Activated T-cell treated with anti-CD3 and anti-CD28 coated beads for 24 hours (primary cell): ENCODE measurements around the gene RBP5.
"Not testable (repeated sequence)": the region's sequence is repeated elsewhere in the genome, so short reads cannot be mapped to it uniquely, and the experiment has no call there.

Experiments used
- DNase-seq: peaks from one replicate; pipeline ENCODE4 v3.0.0-alpha.2; 2020; ENCODE audit warnings: low read depth

RBP5 gene

DNA sequence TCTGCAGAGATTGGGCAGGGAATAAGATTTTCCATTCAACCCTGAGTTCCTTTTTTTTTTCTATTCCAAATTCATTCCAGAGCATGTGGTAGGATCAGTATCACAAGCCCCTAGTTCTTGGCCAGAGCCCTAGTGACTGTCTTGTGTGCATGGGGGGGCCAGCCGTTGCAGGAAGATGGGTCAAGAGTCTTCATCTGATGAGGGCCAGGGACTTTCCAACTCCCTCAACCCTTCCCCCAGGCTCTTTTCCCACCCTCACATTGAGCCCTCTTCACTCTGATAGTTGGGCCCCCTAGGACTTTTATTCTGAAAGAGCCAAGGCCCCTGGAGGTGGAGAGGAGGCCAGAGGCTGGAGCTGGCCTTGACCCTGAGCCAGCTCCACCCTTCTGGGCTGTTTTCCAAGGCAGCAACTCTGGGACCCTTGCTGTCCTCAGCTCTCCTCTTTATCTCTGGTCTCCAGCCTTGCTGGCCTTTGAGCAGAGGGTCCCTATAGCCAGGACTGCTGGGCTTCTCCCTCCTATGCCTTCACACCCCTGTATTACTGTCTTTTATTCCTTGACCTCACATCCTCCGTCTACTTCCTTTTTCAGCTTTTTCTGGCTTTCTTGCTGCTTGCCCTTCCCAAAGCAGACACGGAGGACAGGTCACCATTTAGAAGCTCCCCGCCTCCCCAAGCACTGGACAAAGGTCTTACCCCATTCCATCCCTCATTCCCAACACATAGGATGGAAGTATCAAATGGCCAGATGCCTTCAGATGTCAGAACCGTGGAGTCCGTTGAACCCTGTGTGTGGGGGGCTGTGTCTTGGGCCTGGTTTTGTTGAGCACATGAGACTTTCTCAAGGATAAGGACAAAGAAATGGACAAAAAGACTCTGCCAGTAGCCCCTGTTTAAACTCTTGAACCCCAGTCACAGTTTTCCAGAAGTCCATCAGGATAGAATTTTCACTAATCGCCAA, 5.6 kb downstream of the RBP5 start:
- no peak for DNase-seq

DNA sequence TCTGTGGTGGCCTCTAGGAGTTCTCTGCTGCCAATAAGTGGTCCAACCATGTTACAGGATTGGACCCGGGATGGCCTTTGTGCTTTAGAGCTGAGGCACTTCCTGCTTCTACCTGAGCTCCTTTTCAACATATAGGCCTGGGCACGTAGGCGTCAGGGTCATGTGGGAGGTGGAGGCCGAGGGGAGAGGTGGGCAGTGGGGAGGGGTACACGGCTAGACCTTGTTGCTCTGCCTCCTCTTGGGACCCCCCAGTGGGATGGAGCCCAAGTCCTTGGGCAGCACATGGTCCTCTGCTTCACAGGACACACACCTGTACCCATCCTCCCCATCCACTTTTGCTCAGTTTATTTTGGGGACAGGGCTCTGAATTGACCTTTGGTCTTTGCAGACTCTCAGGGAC, 7.4 kb downstream of the RBP5 start:
- DNase-seq: no peak

DNA sequence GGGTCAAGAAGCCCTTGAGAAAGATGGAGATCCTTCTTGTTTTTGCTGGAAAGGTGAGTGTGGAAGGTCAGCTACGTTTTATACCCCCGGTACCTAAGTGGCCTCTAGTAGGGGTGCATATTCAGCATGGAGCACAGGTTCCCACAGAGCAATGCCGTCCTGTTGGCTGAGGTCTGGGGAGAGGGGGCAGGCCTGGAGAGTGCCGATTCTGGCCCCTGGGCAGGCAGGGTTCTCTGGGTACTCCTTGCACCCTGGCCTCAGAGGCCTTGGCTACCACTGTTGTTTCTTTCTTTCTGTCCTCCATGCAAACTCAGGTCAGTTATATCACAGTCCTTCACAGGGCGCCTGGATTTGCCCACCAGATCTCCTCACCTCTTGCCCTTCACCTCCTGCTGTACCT, 8.5 kb downstream of the RBP5 start:
- DNase-seq: no peak

DNA sequence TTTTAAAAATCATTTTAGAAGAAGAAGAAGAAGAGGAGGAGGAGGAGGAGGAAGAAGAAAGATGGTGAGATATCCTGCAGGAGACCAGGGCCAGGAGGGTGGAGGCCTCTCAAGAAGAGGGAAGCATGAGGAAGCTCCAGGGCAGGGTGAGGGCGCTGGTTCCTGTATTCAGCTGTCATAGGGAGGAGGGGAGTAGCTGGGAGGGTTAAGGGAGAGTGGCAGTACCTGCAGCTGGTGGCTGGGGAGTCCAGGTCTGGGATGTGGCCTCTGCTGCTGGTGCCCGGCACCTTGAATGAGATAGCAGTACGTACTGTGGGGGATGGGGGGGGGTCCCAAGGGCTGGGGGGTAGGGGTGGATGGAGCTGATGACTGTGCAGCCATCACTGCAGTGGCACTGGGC, 9.8 kb downstream of the RBP5 start:
- no peak for DNase-seq

DNA sequence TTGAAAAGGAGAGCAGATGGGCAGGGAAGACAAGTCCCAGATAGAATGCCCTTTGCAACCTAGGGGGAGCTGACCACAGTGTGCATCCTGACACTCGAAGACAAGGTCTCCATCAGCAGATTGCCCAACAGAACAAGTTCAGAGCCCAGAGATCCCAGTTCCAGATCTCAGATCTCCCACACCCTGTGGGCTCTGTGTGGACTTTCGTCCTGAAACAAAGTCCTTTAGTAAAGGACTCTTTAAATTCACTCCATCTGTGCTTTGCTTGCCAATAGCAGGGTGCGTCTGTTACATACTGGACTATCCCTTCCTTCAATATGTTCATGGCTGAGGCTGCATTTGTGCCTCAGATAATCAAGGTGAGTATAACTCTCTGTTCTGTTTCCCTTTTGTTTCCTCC, 11.0 kb downstream of the RBP5 start:
- no peak for DNase-seq

DNA sequence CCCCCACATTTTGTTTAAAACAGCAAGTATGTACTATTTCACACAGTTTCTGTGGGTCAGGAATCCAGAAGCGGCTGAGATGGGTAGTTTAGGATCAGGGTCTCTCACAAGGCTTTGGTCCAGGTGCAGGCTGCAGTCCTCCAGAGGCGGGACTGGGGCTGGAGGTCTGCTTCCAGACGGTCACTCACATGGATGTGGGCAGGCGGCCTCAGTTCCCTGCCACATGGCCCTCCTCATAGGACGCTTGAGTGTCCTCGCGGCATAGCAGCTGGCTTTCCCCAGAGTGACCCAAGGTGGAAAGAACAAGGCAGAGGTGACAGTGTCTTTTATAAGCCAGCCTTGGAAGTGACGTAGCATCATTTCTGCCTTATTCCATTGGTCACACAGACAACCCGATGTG, 11.8 kb downstream of the RBP5 start:
- DNase-seq: no peak

DNA sequence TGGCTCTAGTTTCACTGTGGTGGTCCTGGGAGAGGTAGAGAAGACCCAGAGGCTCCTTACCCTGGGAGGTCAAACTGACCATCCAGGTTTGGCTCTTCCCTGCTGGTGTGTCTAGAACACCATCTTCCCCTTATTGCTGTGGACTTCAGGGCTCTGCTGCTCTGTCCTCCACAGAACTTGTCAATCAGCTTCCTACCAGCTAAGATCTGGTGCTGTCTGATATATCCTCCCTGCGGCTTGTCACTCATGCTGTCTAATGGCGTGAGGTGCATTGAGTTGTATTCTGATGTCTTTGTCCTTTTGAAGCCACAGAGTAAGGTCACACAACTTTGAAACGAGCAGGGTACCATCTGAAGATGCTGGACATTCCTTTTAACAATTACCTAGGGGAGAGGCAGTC, 12.5 kb downstream of the RBP5 start:
- DNase-seq: no peak

DNA sequence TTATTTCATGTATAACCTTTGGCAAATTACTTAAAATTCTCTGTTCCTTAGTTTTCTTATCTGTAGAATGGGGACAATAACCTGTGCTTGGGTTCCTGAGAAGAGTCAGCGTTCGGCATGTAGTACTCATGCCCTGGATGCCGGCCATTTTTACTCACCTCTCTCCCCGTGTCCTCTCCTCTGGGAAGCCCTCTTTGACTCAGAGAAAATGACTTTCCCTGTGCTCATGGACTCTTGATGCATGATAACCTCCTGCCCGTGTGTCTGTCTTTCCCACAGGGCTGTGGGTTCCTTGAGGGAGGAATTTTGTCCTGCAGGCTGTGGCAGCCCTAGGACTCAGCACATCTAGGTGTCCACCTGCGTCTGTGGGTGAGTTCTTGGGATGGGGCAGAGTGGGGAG, 13.8 kb downstream of the RBP5 start:
- no peak for DNase-seq

DNA sequence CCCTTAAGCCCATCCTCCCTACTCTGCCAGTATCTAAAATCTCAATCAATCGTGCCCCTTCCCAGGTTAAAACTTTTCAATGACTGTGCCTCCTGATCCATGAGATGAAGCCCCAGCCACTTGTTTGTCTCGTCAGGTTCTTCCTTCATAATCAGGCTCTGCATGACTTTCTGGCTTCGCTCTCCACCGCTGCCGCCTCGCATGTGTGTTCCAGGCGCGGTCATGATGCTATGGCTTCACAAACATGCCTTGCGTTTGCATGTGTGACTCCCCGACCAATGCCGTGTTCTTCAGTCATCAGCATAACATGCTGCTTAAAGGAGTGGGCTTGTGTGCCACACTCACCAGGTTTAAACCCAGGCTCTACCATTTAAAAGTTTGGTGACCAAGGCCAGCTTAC, 14.7 kb downstream of the RBP5 start:
- DNase-seq: no peak

DNA sequence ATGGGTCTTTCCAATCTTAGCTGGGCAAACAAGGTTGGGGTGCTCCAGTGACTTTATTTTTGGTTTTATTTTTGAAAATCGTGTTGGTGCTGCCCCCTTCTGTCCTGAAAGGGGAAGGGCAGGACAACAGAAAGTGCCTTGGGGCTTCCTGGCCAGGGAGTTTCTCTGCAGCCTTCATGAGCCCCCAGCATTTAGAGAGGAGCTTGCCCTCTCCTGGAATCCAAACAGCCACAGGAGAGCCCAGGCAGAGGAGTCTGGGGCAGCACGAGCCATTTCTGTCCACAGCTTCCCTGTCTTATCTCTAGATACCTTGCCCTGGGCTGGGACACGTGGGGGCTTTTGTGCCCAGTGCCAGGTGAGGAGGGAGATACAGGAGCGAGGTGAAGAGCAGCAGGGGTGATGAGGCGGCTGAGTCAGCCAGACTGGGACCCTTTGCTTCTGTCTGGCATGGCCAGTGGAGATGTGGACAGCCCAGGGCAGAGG, 15.3 kb downstream of the RBP5 start:
- no peak for DNase-seq

DNA sequence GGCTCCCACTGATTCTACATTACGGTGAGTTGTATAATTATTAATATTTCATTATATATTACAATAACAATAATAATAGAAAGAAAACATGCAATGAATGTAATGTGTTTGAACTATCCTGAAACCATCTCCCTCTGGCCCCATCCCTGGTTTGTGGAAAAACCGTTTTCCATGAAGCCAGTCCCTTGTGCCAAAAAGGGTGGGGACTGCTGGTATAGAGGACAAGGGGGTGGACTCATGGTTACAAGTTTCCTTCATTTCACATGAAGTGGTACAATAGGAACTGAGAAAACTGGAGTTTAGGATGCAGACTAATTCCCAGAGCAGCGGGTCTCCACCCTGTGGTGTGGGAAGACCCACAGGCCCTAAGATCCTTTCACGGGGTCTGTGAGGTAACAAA, 16.6 kb downstream of the RBP5 start:
- no peak for DNase-seq

DNA sequence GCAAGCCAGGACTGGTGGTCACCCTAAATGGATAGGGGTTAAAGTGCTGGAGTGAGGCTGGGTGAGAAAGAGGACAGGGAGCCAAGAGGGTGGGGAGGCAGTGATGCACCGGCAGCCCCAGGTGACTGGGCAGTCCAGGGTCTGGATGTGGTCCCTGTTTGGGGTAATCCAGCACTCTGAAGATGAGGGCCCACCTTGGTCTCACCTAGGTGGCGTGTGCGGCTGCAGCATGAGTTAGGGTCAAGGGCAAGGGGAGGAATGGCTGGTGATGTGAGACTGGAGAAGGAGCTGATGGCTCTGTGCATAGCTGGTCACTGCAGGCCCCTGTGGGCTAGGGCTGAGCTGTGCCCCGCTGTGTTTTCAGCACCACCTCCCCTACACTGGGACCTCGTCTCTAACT, 18.0 kb downstream of the RBP5 start:
- DNase-seq: no peak

DNA sequence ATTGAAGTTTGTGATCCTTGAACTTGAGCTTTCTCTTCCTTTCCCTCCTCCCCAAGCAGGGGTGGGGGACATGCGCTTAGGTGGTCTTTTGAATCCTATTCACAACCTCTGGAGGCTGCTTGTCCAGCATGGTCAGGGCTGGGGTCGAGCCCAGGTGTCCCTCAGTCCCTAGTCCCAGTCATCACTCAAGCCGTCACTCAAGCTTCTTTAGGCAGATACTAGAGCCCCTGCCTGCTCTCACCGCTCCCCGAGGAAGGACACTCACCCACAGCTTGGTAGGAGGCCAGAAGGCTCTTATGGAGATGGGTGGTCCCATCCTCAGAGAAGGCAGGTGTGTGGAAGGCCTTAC, 19.1 kb downstream of the RBP5 start:
- no peak for DNase-seq

DNA sequence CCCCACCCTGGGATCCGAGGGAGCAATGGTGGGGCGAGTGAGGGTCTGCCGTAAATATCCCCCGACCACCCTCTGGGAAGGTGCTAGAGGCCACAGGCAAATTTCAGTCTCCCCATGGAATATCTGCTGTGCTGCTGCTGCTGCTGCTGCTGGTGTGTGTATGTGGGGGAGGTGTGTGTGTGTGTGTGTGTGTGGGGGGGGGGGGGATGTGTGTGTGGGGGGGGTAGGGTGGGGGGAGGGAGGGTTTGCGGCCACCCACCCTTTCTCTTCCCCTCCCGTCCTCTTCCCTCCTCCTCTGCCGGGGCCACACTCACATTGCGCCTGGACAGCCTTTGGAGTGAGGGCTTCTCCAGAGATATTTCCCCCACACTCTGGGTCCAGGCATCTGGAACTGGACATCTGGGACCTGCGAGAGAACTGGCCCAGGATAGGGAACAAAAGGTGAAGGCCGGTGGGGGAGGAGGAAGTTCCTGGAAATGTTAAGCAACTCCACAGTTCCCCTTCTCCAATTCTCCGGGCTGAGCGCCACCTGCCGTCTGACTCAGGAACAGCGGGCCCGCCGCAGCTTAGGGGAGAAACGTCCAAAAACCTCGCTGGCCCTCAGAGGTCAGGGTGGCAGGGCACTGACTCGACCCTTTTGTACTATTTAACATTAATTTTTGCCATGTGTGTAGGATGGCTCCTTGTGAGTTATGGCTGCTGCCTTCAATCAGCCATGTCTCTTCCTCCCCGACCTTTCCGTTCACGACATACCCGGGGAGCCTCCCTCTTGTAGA, 19.7 kb downstream of the RBP5 start, which contains the start of gene C1RL:
Gene C1RL (minus strand): TSS at position 419 of the 776 bp plus-strand sequence. CDS start 34 bp downstream, at position 385.
- peak; percentile 74 for DNase-seq

DNA sequence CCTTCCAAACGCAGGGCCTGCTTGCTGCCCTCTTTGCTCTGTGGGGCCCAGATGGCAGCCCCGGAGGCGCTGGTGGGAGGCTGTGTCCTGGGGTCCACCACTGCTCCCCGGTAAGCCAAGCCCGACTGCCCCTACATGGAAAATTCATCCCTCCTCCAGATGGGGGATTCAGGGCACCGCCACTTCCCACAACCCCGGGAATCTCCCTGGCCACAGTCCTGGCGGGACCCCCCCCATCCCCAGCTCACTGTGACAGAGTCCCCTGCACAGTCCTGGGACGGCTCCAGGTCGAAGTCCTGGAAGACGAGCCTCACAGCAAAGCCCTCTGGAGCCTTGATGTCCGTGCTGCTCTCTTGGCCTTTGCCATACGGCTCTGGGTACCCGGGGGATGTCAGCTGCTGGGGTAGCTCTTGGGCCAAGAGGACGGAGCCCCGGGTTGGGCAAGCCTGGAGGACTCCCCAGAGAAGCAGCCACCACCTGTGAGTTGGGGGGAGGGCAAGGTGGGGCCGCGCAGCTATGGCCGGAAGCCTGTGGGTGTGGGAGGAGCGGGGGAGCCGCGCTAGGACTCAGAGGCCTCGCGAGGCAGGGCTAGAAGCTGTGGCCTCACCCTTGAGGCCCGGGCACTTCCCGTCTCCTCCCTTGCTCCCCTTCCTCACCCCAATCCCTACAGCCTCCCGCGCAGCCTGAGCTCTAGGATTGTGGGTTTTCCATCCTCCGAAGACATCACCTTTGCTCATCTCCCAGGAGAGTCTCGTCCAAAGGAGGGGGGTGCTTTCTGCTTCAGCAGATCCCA, 20.5 kb downstream of the RBP5 start:
- peak; percentile 60 for DNase-seq

DNA sequence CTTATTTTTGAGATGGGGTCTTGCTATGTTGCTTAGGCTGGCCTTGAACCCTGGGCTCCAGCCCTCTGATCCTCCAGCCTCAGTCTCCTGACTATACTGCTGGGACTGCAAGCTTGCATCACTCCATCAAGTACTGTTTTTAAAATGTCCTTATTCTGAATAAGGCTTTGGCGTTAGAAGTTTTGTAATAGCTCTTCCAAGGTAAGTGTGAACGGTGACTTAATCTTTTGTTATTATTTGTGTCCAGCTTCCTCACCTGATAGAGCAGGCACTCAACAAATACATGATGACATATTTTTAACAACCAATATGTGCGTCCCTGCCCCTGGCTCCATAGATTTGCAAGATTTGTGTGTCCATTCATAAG, 21.1 kb downstream of the RBP5 start:
- DNase-seq: no peak

DNA sequence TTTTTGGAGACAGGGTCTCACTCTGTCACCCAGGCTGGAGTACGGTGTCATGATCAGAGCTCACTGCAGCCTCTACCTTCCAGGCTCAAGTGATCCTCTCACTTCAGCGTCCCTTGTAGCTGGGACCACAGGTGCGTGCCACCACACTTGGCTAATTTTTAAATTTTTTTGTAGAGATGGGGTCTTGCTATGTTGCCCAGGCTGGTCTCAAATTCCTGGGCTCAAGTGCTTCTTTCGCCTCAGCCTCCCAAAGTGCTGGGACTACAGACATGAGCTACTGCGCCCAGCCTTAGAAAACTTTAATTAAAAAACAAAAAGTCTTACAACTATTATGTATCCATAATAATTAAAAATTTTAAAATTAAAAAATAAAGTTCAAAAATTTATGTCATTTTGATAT, 21.5 kb downstream of the RBP5 start:
- DNase-seq: not testable (repeated sequence)

DNA sequence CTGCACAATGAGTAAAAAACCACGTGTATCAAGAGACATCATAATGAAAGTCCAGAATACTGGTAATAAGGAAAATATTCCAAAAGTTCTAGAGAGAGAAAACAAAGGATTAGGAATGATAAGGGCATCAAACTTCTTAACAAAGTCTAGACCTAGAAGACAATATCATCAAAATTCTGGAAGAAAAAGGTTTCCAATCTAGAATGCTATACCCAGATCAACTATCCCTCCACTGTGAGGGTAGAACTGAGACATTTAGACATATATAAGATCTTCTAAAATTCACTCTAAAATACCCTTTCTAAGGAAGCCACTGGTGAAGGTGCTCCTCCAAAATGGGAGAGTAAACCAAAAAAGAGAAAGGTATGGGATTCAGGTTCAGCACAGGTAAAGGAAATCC, 22.6 kb downstream of the RBP5 start:
- DNase-seq: no peak

DNA sequence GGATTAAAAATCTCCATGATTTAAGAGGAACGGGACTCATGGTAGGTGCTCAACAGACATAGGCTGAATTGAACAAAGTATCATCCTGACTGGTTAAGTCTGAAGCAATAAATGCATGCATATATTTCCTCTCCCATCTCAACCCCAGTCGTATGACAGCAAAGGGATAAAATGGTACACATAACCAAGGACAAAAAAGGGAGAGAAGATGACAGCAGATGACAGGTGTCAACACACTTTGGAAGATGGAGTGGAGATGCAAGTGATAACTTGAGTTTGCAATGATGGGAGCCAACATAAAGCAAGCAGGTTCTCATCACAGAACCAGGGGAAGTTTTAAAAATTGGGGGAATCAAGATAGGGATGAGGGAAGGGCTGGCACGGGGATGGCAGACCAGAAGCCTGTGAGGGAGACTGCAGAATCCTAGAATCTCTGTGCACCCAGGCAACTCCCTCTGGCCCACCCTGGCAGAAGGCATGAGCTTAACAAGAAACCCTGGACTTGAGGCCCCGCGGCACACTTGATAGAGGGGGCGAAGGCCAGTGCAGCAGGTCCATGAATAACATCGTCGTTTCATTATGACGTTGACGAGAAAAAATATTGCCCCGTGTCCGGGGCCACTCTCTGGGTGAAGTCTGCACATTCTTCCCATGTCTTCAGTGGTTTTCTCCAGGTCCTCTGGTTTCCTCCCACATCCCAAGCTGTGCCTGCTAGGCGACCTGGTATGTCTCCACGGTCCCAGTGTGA, 24.7 kb downstream of the RBP5 start:
- no peak for DNase-seq

DNA sequence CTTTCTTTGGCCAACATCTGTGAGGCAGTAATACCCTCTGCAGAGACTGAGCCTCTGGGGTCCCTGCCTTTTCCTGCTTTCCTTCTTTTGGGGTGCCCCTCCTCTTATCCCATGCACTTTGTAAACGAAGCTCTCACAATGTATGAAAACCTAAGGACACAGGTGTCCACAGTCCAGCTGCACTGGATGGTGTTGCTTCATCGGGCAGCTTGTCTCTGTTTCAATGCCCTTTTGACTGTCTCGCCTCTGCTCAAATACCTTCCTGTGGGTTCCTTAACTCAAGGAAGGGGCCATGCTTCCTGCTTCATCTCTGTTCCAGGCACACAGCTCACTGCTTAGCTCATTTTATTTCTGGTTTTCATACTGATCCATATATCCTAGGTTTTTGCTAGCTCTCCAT, 26.1 kb downstream of the RBP5 start:
- no peak for DNase-seq

DNA sequence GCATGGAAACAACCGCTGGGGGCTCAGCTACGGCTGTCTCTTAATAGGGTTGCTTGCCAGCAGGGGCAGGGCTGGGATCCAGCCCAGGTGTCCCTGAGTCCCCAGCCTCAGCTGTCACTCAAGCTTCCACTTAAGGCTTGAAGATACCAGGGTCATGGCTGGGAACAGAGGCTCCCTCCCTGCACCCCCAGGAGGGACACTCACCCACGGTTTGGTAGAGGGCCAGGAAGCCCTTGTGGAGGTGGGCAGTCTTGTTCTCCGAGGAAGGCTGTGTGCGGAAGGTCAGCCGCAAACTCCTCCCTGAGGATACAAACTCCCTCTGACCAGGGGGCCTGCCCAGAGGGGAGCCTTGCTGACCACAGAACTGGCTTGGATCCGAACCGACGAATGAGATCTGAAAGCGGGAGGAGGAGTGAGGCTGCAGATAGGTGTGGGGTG, 27.0 kb downstream of the RBP5 start:
- DNase-seq: no peak
